ENCODE data around the gene ENGASE. TPM values are rescaled to one million over a fixed set of nuclear protein-coding genes. Genes with fewer than 3 reads are reported as not detected.
A peak's percentile ranks its signal among the peaks of the same experiment; 100 is the strongest.

Gene ENGASE
- total and polyA plus RNA-seq, 2 experiments from 2014 or later, result 5.1 to 8.4 TPM

- no peaks in the 10 kb centered on the region for H3K9me3 ChIP-seq (ENCODE audit: low read depth)
- H3K27ac ChIP-seq, result no peak overlapping the region
- H3F3A ChIP-seq (ENCODE audit: insufficient read depth), result no peaks in the 10 kb centered on the region
- H3K4me3 ChIP-seq, result no peak overlapping the region
- H3K27me3 ChIP-seq (replicated peaks; ENCODE audit: insufficient read depth), result peaks cover 18% of the 10 kb centered on the region
- H3K36me3 ChIP-seq (ENCODE audit: low read depth), result no peaks in the 10 kb centered on the region
- H3K4me1 ChIP-seq (ENCODE audit: insufficient read depth), result no peaks in the 10 kb centered on the region
- no peaks in the 10 kb centered on the region for H3K9me2 ChIP-seq (ENCODE audit: insufficient read depth)
- in situ Hi-C loops (cut with MboI), result loop anchor here (10.0 kb wide), 1 partner anchor 299 kb away; no protein-coding TSS in a partner anchor
- no peaks in the 10 kb centered on the region for H3K79me2 ChIP-seq (ENCODE audit: insufficient read depth)
- peak; percentile 31 for DNase-seq
- H3K4me2 ChIP-seq (ENCODE audit: unreplicated experiment), result no peak overlapping the region
- no peak overlapping the region for H2AFZ ChIP-seq
- WGBS, 2 experiments (ENCODE audit: low coverage in 1 of 2, low lambda C conversion rate in 2 of 2, missing lambda C conversion rate in 2 of 2), result 71 to 74% methylated on average over 15 of the region's 15 CpGs
- TF ChIP-seq EZH2 (IDR thresholded peaks at IDR 0.05; ENCODE audit: insufficient read depth, poor library complexity, severe bottlenecking) (no peak), EZH2phosphoT487 (IDR thresholded peaks at IDR 0.05; ENCODE audit: insufficient read depth, low read depth) (no peak)
- H3K9ac ChIP-seq, result no peak overlapping the region
- H4K20me1 ChIP-seq (ENCODE audit: insufficient read depth), result no peaks in the 10 kb centered on the region
Measured at GRCh38 chr17:79095345-79096055, 20.9 kb downstream of the ENGASE start.

GRCh38 chr17:79096477-79096876 is 21.9 kb downstream of the ENGASE start:
- no peak for DNase-seq
- Histone ChIP-seq H3K4me2 (ENCODE audit: unreplicated experiment) (no peak overlapping the region), H3K36me3 (ENCODE audit: low read depth) (no peaks in the 10 kb centered on the region), H3K27me3 (replicated peaks; ENCODE audit: insufficient read depth) (peaks cover 18% of the 10 kb centered on the region), H3K27ac (no peak overlapping the region), H4K20me1 (ENCODE audit: insufficient read depth) (no peaks in the 10 kb centered on the region), H3K4me3 (no peak overlapping the region), H3K9me2 (ENCODE audit: insufficient read depth) (no peaks in the 10 kb centered on the region), H3K4me1 (ENCODE audit: insufficient read depth) (no peaks in the 10 kb centered on the region), H3K9ac (no peak overlapping the region), H2AFZ (no peak overlapping the region), H3F3A (ENCODE audit: insufficient read depth) (no peaks in the 10 kb centered on the region), H3K79me2 (ENCODE audit: insufficient read depth) (no peaks in the 10 kb centered on the region), H3K9me3 (ENCODE audit: low read depth) (no peaks in the 10 kb centered on the region)
- 23 to 24% methylated on average over 12 to 16 of the region's 16 CpGs for WGBS, 2 experiments (ENCODE audit: low coverage in 1 of 2, low lambda C conversion rate in 2 of 2, missing lambda C conversion rate in 2 of 2)
- in situ Hi-C loops (cut with MboI), result loop anchor here (10.0 kb wide), 1 partner anchor 298 kb away; no protein-coding TSS in a partner anchor
- TF ChIP-seq EZH2phosphoT487 (IDR thresholded peaks at IDR 0.05; ENCODE audit: insufficient read depth, low read depth) (no peak), EZH2 (IDR thresholded peaks at IDR 0.05; ENCODE audit: insufficient read depth, poor library complexity, severe bottlenecking) (no peak)

GRCh38 chr17:79097226-79098055 is 22.8 kb downstream of the ENGASE start:
- H3K36me3 ChIP-seq (ENCODE audit: low read depth), result no peaks in the 10 kb centered on the region
- no peaks in the 10 kb centered on the region for H3K9me3 ChIP-seq (ENCODE audit: low read depth)
- H3K4me1 ChIP-seq (ENCODE audit: insufficient read depth), result no peaks in the 10 kb centered on the region
- H3K79me2 ChIP-seq (ENCODE audit: insufficient read depth), result no peaks in the 10 kb centered on the region
- H3K9me2 ChIP-seq (ENCODE audit: insufficient read depth), result no peaks in the 10 kb centered on the region
- H2AFZ ChIP-seq, result no peak overlapping the region
- no peaks in the 10 kb centered on the region for H3F3A ChIP-seq (ENCODE audit: insufficient read depth)
- no peak for TF ChIP-seq EZH2phosphoT487 (IDR thresholded peaks at IDR 0.05; ENCODE audit: insufficient read depth, low read depth)
- no peak for TF ChIP-seq EZH2 (IDR thresholded peaks at IDR 0.05; ENCODE audit: insufficient read depth, poor library complexity, severe bottlenecking)
- 8 to 10% methylated on average over 19 to 51 of the region's 52 CpGs for WGBS, 2 experiments (ENCODE audit: low coverage in 1 of 2, low lambda C conversion rate in 2 of 2, missing lambda C conversion rate in 2 of 2)
- no peak overlapping the region for H3K9ac ChIP-seq
- peaks cover 18% of the 10 kb centered on the region for H3K27me3 ChIP-seq (replicated peaks; ENCODE audit: insufficient read depth)
- no peak overlapping the region for H3K4me3 ChIP-seq
- no peak for DNase-seq
- no peak overlapping the region for H3K4me2 ChIP-seq (ENCODE audit: unreplicated experiment)
- H4K20me1 ChIP-seq (ENCODE audit: insufficient read depth), result no peaks in the 10 kb centered on the region
- in situ Hi-C loops (cut with MboI), result loop anchor here (10.0 kb wide), 1 partner anchor 297 kb away; no protein-coding TSS in a partner anchor
- H3K27ac ChIP-seq, result no peak overlapping the region

DNA sequence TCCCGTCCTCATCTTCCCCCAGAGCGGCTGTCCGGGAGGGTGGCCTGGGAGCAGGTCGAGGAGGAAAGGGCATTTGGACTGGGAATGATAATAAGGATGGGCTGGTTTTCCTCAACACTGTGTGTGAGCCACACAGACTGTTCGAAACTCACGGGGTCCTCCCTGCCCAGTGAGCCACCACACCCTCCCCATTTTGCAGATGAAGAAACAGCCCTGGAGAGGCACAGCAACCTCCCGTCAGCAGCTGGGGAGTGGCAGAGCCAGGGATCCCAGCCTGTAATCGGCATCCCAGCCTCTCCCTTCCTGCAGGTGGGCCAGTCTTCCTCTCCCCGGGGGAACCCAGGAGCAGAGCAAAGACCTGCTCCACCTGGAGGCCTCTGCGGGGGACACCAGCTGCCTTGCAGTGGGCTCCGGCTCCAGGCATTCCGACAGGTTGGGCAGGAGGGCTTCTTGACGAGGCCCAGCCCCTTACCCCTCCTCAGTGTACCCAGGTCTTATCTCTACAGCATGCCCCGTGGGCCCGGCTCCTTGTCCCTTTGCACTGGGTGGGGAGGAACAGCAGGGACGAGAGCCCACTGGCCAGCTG is 23.8 kb downstream of the ENGASE start:
- Histone ChIP-seq H3K9me3 (ENCODE audit: low read depth) (no peaks in the 10 kb centered on the region), H2AFZ (no peak overlapping the region), H4K20me1 (ENCODE audit: insufficient read depth) (no peaks in the 10 kb centered on the region), H3K9me2 (ENCODE audit: insufficient read depth) (no peaks in the 10 kb centered on the region), H3F3A (ENCODE audit: insufficient read depth) (no peaks in the 10 kb centered on the region), H3K27ac (no peak overlapping the region), H3K4me1 (ENCODE audit: insufficient read depth) (no peaks in the 10 kb centered on the region), H3K4me2 (ENCODE audit: unreplicated experiment) (no peak overlapping the region), H3K4me3 (no peak overlapping the region), H3K9ac (no peak overlapping the region), H3K36me3 (ENCODE audit: low read depth) (no peaks in the 10 kb centered on the region), H3K79me2 (ENCODE audit: insufficient read depth) (no peaks in the 10 kb centered on the region), H3K27me3 (replicated peaks; ENCODE audit: insufficient read depth) (peaks cover 18% of the 10 kb centered on the region)
- TF ChIP-seq EZH2 (IDR thresholded peaks at IDR 0.05; ENCODE audit: insufficient read depth, poor library complexity, severe bottlenecking) (no peak), EZH2phosphoT487 (IDR thresholded peaks at IDR 0.05; ENCODE audit: insufficient read depth, low read depth) (no peak)
- DNase-seq, result no peak
- 25% methylated on average over 16 of the region's 16 CpGs for WGBS, 2 experiments (ENCODE audit: low coverage in 1 of 2, low lambda C conversion rate in 2 of 2, missing lambda C conversion rate in 2 of 2)
- in situ Hi-C loops (cut with MboI), result loop anchor here (10.0 kb wide), 1 partner anchor 296 kb away; no protein-coding TSS in a partner anchor
